NCI-H2196 treated with DMSO at 0.1 percent for 48 hours (cell line): ENCODE measurements around the gene MRPS31.

Experiments
- DNase-seq: peaks from one replicate; lab custom pipeline; 2025; ENCODE audit not compliant: unreplicated experiment; lab: John Stamatoyannopoulos, UW

Gene MRPS31

GRCh38 chr13:40770934-40771618, at the start of gene MRPS31:
MRPS31 (minus strand) TSS chr13:40771190; CDS start chr13:40771136, 54 bp downstream.
- peak; percentile 70 for DNase-seq

- no peak for DNase-seq
Measured at GRCh38 chr13:40819797-40820315, 48.9 kb upstream of the MRPS31 start.

GRCh38 chr13:40818926-40819325, 47.9 kb upstream of the MRPS31 start:
- DNase-seq = no peak

- DNase-seq = no peak
Measured at GRCh38 chr13:40814803-40815202, 43.8 kb upstream of the MRPS31 start.

- no peak for DNase-seq
Measured at GRCh38 chr13:40813667-40814454, 42.9 kb upstream of the MRPS31 start.

GRCh38 chr13:40812724-40813445, 41.9 kb upstream of the MRPS31 start:
- DNase-seq = no peak

- no peak for DNase-seq
Measured at GRCh38 chr13:40812102-40812501, 41.1 kb upstream of the MRPS31 start.

GRCh38 chr13:40809471-40809870, 38.5 kb upstream of the MRPS31 start:
- no peak for DNase-seq

GRCh38 chr13:40806241-40806640, 35.3 kb upstream of the MRPS31 start:
- DNase-seq = no peak

- no peak for DNase-seq
Measured at GRCh38 chr13:40803316-40803715, 32.3 kb upstream of the MRPS31 start.

- no peak for DNase-seq
Measured at GRCh38 chr13:40801255-40802217, 30.5 kb upstream of the MRPS31 start.

GRCh38 chr13:40800559-40800958, 29.6 kb upstream of the MRPS31 start:
- no peak for DNase-seq

- DNase-seq = no peak
Measured at GRCh38 chr13:40799508-40799907, 28.5 kb upstream of the MRPS31 start.

- no peak for DNase-seq
Measured at GRCh38 chr13:40798380-40798779, 27.4 kb upstream of the MRPS31 start.

GRCh38 chr13:40796649-40797048, 25.7 kb upstream of the MRPS31 start:
- no peak for DNase-seq

GRCh38 chr13:40794414-40795368, 23.7 kb upstream of the MRPS31 start:
- DNase-seq = no peak

- DNase-seq = no peak
Measured at GRCh38 chr13:40793339-40793738, 22.3 kb upstream of the MRPS31 start.

- DNase-seq = no peak
Measured at GRCh38 chr13:40792284-40793051, 21.5 kb upstream of the MRPS31 start.
